ENCODE results near the gene GRID1.

The GRID1 gene

DNA sequence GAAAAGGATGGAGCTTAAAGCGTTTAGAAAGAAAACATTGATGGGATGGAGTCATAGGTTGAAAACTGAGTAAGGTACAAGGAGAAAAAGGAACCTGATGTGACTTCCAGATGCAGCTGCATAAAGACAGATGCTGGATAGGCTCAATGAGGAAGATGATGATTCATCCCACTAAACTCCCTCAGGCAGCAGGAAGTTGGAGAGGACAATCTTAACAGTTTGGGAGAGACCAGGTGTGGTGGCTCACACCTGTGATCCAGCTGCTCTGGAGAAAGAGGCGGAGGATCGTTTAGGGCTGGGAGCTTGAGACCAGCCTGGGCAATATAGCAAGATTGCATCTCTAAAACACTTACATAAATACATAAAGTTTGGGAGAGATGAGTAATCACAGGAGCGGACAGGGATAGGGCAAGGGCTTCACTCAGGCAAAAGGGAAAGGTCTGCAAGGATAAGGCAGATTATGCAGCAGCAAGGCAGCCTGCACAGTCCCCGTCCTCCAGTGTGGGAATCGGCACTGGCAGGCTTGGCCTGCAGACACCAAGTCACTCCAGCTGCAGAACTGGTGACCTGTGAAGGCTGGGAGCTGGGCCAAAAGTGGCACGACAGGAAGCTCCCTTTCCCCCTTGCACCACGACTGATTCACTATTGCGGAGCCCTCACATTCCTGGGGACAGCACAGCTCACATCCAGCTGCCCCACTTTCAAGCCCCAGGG is 438.5 kb downstream of the GRID1 start:
- Histone ChIP-seq H3K9ac (ENCODE audit: low read length) (no peak overlapping the region), H2BK15ac (replicated peaks; ENCODE audit: low read depth) (no peak overlapping the region), H3K79me2 (ENCODE audit: control insufficient read depth, insufficient read depth, low read length) (no peaks in the 10 kb centered on the region), H4K5ac (ENCODE audit: low read length) (no peak overlapping the region), H3K56ac (ENCODE audit: low read length) (no peak overlapping the region), H3K4ac (ENCODE audit: low read depth, low read length) (no peak overlapping the region), H3K4me3 (ENCODE audit: low read length) (no peak overlapping the region), H3K4me1 (ENCODE audit: control insufficient read depth, low read depth, low read length) (no peaks in the 10 kb centered on the region), H3K79me1 (ENCODE audit: low read length) (no peaks in the 10 kb centered on the region), H3K4me2 (ENCODE audit: low read length) (no peak overlapping the region), H3K18ac (ENCODE audit: low read length) (no peak overlapping the region), H3K27ac (ENCODE audit: low read depth, low read length) (no peak overlapping the region), H4K8ac (ENCODE audit: low read depth, low read length) (no peak overlapping the region), H2BK120ac (ENCODE audit: low read depth, low read length) (no peak overlapping the region), H2AK5ac (ENCODE audit: low read length) (no peak overlapping the region), H3K36me3 (ENCODE audit: control insufficient read depth, insufficient read depth, low read length) (no peaks in the 10 kb centered on the region), H2BK5ac (ENCODE audit: low read length) (no peak overlapping the region), H3K23ac (ENCODE audit: low read length) (no peak overlapping the region), H3K27me3 (ENCODE audit: insufficient read depth, low read length, poor library complexity) (no peaks in the 10 kb centered on the region)
- no peak for DNase-seq
- WGBS (ENCODE audit: extremely low coverage, insufficient coverage, low lambda C conversion rate): no CpG with 5 or more reads among the region's 9 CpGs

- Histone ChIP-seq H3K36me3 (ENCODE audit: control insufficient read depth, insufficient read depth, low read length) (no peaks in the 10 kb centered on the region), H2BK15ac (replicated peaks; ENCODE audit: low read depth) (no peak overlapping the region), H3K27ac (ENCODE audit: low read depth, low read length) (no peak overlapping the region), H4K5ac (ENCODE audit: low read length) (no peak overlapping the region), H3K79me1 (ENCODE audit: low read length) (no peaks in the 10 kb centered on the region), H3K4me2 (ENCODE audit: low read length) (no peak overlapping the region), H3K4me1 (ENCODE audit: control insufficient read depth, low read depth, low read length) (no peaks in the 10 kb centered on the region), H2BK120ac (ENCODE audit: low read depth, low read length) (no peak overlapping the region), H4K8ac (ENCODE audit: low read depth, low read length) (no peak overlapping the region), H3K23ac (ENCODE audit: low read length) (no peak overlapping the region), H3K18ac (ENCODE audit: low read length) (no peak overlapping the region), H3K4me3 (ENCODE audit: low read length) (no peak overlapping the region), H2AK5ac (ENCODE audit: low read length) (no peak overlapping the region), H2BK5ac (ENCODE audit: low read length) (no peak overlapping the region), H3K56ac (ENCODE audit: low read length) (no peak overlapping the region), H3K9ac (ENCODE audit: low read length) (no peak overlapping the region), H3K4ac (ENCODE audit: low read depth, low read length) (no peak overlapping the region), H3K79me2 (ENCODE audit: control insufficient read depth, insufficient read depth, low read length) (no peaks in the 10 kb centered on the region), H3K27me3 (ENCODE audit: insufficient read depth, low read length, poor library complexity) (no peaks in the 10 kb centered on the region)
- WGBS (ENCODE audit: extremely low coverage, insufficient coverage, low lambda C conversion rate): no CpG with 5 or more reads among the region's 3 CpGs
- DNase-seq: no peak
Measured at GRCh38 chr10:85926986-85927385, 439.6 kb downstream of the GRID1 start.

DNA sequence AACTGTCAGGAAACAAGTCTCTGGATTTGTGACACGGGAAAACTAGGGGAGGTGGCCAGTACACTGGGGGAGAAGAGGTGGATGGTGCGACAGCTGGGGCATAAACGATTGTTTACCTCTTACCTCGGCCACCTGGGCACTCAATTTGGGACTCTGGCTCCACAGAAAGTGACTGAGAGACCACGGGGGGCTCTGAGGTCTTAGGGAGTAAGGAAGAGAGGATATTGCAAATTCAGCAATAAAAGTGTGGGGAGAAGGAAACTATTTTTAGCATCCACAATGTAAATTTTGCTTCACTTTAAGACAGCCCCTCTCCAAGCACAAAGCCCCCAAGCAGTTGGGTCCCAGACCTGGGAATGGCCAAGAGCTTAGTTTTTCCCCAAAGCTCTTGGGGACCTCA is 440.5 kb downstream of the GRID1 start:
- Histone ChIP-seq H2AK5ac (ENCODE audit: low read length) (no peak overlapping the region), H3K56ac (ENCODE audit: low read length) (no peak overlapping the region), H3K27ac (ENCODE audit: low read depth, low read length) (no peak overlapping the region), H4K8ac (ENCODE audit: low read depth, low read length) (no peak overlapping the region), H3K36me3 (ENCODE audit: control insufficient read depth, insufficient read depth, low read length) (no peaks in the 10 kb centered on the region), H2BK5ac (ENCODE audit: low read length) (no peak overlapping the region), H2BK15ac (replicated peaks; ENCODE audit: low read depth) (no peak overlapping the region), H3K4me1 (ENCODE audit: control insufficient read depth, low read depth, low read length) (no peaks in the 10 kb centered on the region), H4K5ac (ENCODE audit: low read length) (no peak overlapping the region), H3K4me3 (ENCODE audit: low read length) (no peak overlapping the region), H3K18ac (ENCODE audit: low read length) (no peak overlapping the region), H3K79me1 (ENCODE audit: low read length) (no peaks in the 10 kb centered on the region), H3K9ac (ENCODE audit: low read length) (no peak overlapping the region), H3K27me3 (ENCODE audit: insufficient read depth, low read length, poor library complexity) (no peaks in the 10 kb centered on the region), H3K4me2 (ENCODE audit: low read length) (no peak overlapping the region), H2BK120ac (ENCODE audit: low read depth, low read length) (no peak overlapping the region), H3K4ac (ENCODE audit: low read depth, low read length) (no peak overlapping the region), H3K79me2 (ENCODE audit: control insufficient read depth, insufficient read depth, low read length) (no peaks in the 10 kb centered on the region), H3K23ac (ENCODE audit: low read length) (no peak overlapping the region)
- no peak for DNase-seq
- no CpG with 5 or more reads among the region's 5 CpGs for WGBS (ENCODE audit: extremely low coverage, insufficient coverage, low lambda C conversion rate)

DNA sequence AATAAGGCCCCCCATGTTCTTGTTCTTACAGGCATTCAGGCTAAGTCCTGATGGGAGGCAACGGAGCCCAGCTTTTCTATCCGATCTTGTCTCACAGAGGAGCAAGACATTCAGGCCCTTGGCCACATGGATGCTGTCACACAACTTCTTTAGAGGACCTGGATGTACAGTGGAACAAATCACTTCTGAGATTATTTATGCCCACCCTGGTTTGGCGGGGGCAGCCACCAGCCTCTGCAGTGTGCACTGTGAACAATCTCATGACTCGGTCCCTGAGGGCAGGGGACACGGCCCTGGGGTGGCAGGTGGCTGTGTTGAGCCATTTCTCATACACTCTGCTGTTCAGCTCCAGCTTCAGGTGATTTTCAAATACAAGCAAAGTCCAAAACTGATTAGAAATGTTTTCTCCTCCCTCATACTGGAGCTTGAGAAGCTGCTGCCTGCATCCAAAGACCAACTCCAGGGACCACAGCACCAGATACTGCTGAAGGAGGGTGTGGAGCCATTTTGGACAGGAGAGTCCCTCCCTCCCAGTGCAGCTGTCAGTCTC is 441.3 kb downstream of the GRID1 start:
- WGBS (ENCODE audit: extremely low coverage, insufficient coverage, low lambda C conversion rate): no CpG with 5 or more reads among the region's 5 CpGs
- Histone ChIP-seq H3K4me3 (ENCODE audit: low read length) (no peak overlapping the region), H3K4ac (ENCODE audit: low read depth, low read length) (no peak overlapping the region), H3K23ac (ENCODE audit: low read length) (no peak overlapping the region), H3K56ac (ENCODE audit: low read length) (no peak overlapping the region), H2AK5ac (ENCODE audit: low read length) (no peak overlapping the region), H4K8ac (ENCODE audit: low read depth, low read length) (no peak overlapping the region), H3K18ac (ENCODE audit: low read length) (no peak overlapping the region), H3K4me2 (ENCODE audit: low read length) (no peak overlapping the region), H3K79me2 (ENCODE audit: control insufficient read depth, insufficient read depth, low read length) (no peaks in the 10 kb centered on the region), H2BK15ac (replicated peaks; ENCODE audit: low read depth) (no peak overlapping the region), H3K27me3 (ENCODE audit: insufficient read depth, low read length, poor library complexity) (no peaks in the 10 kb centered on the region), H4K5ac (ENCODE audit: low read length) (no peak overlapping the region), H3K9ac (ENCODE audit: low read length) (no peak overlapping the region), H3K27ac (ENCODE audit: low read depth, low read length) (no peak overlapping the region), H3K36me3 (ENCODE audit: control insufficient read depth, insufficient read depth, low read length) (no peaks in the 10 kb centered on the region), H3K4me1 (ENCODE audit: control insufficient read depth, low read depth, low read length) (no peaks in the 10 kb centered on the region), H2BK5ac (ENCODE audit: low read length) (no peak overlapping the region), H3K79me1 (ENCODE audit: low read length) (no peaks in the 10 kb centered on the region), H2BK120ac (ENCODE audit: low read depth, low read length) (no peak overlapping the region)
- no peak for DNase-seq

DNA sequence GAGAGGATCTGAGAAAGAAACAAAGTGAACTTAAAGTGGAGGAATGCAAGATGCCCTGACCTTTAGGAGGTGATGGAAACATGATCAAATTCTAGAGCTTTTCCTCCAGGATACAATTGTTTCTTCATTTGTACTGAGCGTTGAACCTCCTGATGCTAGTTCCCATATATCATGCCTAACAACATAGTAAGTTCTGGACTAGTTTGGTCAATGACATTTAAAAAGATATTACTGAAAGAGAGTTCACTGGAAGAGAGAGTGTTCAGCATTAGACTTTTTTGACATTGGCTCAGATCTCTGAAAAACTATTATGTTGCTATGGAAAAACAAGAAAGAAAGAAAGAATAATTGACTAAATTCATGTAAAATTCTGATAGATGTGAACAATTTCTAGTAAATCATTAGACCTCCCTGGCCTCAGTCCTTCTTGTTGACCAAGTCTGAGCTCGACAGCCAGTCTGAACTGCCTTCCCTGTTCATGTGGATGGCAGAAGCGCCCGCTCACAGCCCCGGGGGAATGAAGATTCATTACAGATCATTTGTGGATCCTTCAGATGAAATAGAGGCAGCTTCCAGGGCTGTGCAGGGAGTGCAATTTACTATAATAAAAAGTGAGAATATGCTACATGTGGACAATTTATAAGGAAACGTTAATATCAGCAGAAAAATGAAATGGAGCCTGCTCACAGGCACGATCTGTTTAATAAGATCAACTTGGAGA is 442.1 kb downstream of the GRID1 start:
- Histone ChIP-seq H3K36me3 (ENCODE audit: control insufficient read depth, insufficient read depth, low read length) (no peaks in the 10 kb centered on the region), H3K4me3 (ENCODE audit: low read length) (no peak overlapping the region), H3K4ac (ENCODE audit: low read depth, low read length) (no peak overlapping the region), H3K23ac (ENCODE audit: low read length) (no peak overlapping the region), H3K56ac (ENCODE audit: low read length) (no peak overlapping the region), H4K5ac (ENCODE audit: low read length) (no peak overlapping the region), H3K4me1 (ENCODE audit: control insufficient read depth, low read depth, low read length) (peaks cover under 1% of the 10 kb centered on the region), H3K4me2 (ENCODE audit: low read length) (no peak overlapping the region), H3K79me2 (ENCODE audit: control insufficient read depth, insufficient read depth, low read length) (no peaks in the 10 kb centered on the region), H3K79me1 (ENCODE audit: low read length) (no peaks in the 10 kb centered on the region), H3K27me3 (ENCODE audit: insufficient read depth, low read length, poor library complexity) (no peaks in the 10 kb centered on the region), H3K18ac (ENCODE audit: low read length) (no peak overlapping the region), H4K8ac (ENCODE audit: low read depth, low read length) (no peak overlapping the region), H3K9ac (ENCODE audit: low read length) (no peak overlapping the region), H2BK15ac (replicated peaks; ENCODE audit: low read depth) (no peak overlapping the region), H2AK5ac (ENCODE audit: low read length) (no peak overlapping the region), H3K27ac (ENCODE audit: low read depth, low read length) (no peak overlapping the region), H2BK120ac (ENCODE audit: low read depth, low read length) (no peak overlapping the region), H2BK5ac (ENCODE audit: low read length) (no peak overlapping the region)
- WGBS (ENCODE audit: extremely low coverage, insufficient coverage, low lambda C conversion rate): no CpG with 5 or more reads among the region's 7 CpGs
- DNase-seq: no peak
